ENCODE data around the gene NOXA1. TPM values are rescaled to one million over a fixed set of nuclear protein-coding genes. Genes with fewer than 3 reads are reported as not detected.

Gene NOXA1
- total RNA-seq, 6 donors from 2014 or later: 3.3 to 34.6 (median 11.7) TPM

DNA sequence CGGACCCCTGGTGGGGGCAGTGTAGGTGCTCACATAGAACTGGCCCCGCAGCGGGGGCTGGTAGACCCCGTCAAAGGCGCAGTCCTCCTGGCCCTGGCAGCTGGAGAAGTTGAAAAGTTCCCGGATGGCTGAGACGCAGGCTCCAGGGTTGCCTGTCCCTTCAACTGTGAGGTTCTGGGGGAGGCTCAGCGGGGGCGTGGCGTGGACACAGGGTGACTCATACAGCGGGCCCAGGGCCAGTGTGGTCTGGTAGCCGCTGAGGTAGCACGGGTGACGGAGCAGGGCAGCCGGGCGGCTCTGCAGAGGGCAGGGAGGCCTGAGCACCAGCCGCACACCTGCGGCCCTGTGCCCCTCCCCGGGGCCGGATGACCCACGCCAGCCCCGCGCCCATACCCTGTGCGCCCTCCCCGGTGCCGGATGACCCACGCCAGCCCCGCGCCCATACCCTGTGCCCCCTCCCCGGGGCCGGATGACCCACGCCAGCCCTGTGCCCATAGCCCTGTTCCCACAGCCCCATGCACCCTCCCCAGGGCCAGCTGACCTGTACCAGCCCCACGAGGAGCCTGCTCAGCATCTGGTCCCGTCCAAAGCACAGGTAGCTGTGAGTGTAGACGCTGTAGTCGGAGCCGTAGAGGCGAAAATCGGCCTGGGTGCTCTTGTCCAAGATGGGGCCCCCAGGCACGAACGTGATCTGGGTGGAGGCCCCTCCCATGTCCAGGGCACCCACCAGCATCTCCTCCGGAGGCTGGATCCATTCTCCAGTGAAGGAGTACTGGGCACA lies 13.0 kb downstream of the NOXA1 start:
- no peak for TF ChIP-seq POLR2A (IDR thresholded peaks at IDR 0.05)
- no peak for TF ChIP-seq EP300 (IDR thresholded peaks at IDR 0.05)
- Histone ChIP-seq H3K9me3 (no peaks in the 10 kb centered on the region), H3K27ac (no peak overlapping the region), H3K36me3 (no peaks in the 10 kb centered on the region), H3K4me1 (peaks cover 0 to 9% (median 4%) of the 10 kb centered on the region in 4 donors), H3K4me3 (no peak overlapping the region), H3K27me3 (peaks cover 0 to under 1% (median under 1%) of the 10 kb centered on the region in 4 donors)
- WGBS, 2 donors: 70 to 85% methylated on average over 23 to 31 of the region's 42 CpGs
- peak; percentile 83 to 86 for ATAC-seq (ENCODE audit: low FRiP score in 2 of 2)
- peak; percentile 90 for DNase-seq

DNA sequence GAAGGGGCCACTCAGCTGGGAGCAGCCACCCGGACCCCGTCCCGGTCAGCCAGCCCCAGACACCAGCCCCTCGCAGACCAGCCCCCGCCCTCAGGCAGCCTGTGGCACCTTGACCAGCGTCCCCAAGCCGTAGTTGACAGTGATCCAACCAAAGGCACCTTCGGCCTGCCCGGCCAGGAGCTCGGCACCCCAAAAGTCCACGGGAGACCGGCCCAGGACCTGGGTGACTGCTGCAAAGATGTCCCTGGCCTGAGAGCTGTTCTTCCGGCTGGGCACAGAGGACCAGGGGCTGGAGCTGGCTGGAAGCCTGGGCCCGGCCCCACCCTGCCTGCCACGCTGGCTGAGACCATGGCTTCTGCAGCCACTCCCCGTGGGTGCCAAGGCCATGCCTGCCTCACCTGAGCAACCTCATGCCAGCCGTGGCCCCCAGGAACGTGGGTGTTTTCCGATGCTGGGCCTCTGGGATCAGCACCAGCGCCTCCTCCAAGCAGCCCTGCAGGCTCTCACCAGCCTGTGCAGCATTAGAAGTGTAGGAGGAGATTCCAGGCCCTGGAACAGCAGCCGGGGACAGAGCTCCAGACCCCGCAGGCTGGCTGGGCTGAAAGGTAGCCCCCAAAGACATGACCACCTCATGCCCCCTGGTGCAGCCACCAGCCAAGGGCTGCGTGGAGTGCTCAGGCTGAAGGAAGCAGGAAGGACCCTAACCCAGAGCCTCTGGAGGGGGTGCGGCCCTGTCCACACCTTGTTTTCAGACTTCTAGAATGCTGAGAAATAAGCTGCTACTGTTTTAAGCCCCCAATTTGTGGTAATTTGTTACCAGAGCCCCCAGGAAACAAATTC lies 13.8 kb downstream of the NOXA1 start:
- Histone ChIP-seq H3K27me3 (peaks cover 0 to 8% (median 2%) of the 10 kb centered on the region in 4 donors), H3K9me3 (no peaks in the 10 kb centered on the region), H3K4me3 (no peak overlapping the region), H3K36me3 (no peaks in the 10 kb centered on the region), H3K4me1 (peaks cover 4 to 16% (median 12%) of the 10 kb centered on the region in 4 donors), H3K27ac (no peak overlapping the region)
- ATAC-seq (ENCODE audit: low FRiP score in 2 of 2) (no peak), DNase-seq (peak in 1 of 2 donors; percentile 78)
- WGBS, 2 donors: 68 to 78% methylated on average over 7 to 12 of the region's 24 CpGs
- TF ChIP-seq, protein P1, sequence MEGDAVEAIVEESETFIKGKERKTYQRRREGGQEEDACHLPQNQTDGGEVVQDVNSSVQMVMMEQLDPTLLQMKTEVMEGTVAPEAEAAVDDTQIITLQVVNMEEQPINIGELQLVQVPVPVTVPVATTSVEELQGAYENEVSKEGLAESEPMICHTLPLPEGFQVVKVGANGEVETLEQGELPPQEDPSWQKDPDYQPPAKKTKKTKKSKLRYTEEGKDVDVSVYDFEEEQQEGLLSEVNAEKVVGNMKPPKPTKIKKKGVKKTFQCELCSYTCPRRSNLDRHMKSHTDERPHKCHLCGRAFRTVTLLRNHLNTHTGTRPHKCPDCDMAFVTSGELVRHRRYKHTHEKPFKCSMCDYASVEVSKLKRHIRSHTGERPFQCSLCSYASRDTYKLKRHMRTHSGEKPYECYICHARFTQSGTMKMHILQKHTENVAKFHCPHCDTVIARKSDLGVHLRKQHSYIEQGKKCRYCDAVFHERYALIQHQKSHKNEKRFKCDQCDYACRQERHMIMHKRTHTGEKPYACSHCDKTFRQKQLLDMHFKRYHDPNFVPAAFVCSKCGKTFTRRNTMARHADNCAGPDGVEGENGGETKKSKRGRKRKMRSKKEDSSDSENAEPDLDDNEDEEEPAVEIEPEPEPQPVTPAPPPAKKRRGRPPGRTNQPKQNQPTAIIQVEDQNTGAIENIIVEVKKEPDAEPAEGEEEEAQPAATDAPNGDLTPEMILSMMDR (IDR thresholded peaks at IDR 0.05): no peak
- no peak for TF ChIP-seq EP300 (IDR thresholded peaks at IDR 0.05)
- TF ChIP-seq POLR2A (IDR thresholded peaks at IDR 0.05): no peak
- no peak for TF ChIP-seq POLR2AphosphoS5 (IDR thresholded peaks at IDR 0.05)

DNA sequence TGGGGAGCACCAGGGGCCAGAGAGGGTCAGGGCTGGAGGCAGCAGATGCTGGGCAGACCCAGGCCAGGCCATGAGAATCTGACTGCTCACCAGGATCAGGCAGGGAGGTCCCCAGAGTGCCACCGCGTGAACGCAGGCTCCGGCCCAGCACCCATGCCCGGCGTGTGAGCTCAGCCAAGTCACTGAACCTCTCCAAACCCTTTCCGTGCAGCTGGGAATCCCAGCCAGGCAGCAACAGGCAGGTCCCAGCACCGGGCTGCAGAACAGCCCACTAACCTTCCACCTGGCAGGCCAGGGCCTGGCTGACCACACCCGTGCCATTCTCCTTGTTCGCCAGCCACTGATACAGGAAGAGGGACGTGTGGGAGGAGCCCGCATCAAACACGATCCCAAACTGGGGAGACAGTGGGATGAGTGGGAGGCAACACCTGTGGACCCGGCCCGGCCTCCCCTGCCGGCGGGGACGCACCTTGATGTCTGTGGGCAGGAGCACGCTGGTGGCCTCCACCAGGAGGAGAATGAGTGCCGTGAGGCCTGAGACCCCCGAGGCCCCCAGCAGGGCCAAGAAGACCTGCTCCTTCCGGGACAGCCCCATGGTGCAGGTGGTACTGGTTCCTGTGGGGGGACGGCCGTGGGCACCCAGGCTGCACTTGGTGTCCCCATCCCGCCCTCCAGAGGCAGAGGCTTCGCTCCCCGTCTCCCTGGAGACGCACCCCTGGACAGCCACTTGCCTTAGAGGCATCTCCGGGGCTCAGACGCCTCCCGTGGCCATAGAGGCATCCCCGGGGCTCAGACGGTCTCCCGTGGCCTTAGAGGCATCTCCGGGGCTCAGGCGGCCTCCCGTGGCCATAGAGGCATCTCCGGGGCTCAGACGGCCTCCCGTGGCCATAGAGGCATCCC lies 14.7 kb downstream of the NOXA1 start:
- no peak for TF ChIP-seq EP300 (IDR thresholded peaks at IDR 0.05)
- TF ChIP-seq, protein P1 (IDR thresholded peaks at IDR 0.05): no peak
- TF ChIP-seq POLR2AphosphoS5 (IDR thresholded peaks at IDR 0.05): no peak
- no peak for TF ChIP-seq POLR2A (IDR thresholded peaks at IDR 0.05)
- peaks cover 4 to 16% (median 12%) of the 10 kb centered on the region in 4 donors for H3K4me1 ChIP-seq
- H3K4me3 ChIP-seq: no peak overlapping the region
- 87 to 91% methylated on average over 9 to 19 of the region's 40 CpGs for WGBS, 2 donors
- no peak overlapping the region for H3K27ac ChIP-seq
- H3K27me3 ChIP-seq: peaks cover 0 to 8% (median 2%) of the 10 kb centered on the region in 4 donors
- DNase-seq (peak in 1 of 2 donors; percentile 76), ATAC-seq (ENCODE audit: low FRiP score in 2 of 2) (no peak)
- no peaks in the 10 kb centered on the region for H3K36me3 ChIP-seq
- no peaks in the 10 kb centered on the region for H3K9me3 ChIP-seq

DNA sequence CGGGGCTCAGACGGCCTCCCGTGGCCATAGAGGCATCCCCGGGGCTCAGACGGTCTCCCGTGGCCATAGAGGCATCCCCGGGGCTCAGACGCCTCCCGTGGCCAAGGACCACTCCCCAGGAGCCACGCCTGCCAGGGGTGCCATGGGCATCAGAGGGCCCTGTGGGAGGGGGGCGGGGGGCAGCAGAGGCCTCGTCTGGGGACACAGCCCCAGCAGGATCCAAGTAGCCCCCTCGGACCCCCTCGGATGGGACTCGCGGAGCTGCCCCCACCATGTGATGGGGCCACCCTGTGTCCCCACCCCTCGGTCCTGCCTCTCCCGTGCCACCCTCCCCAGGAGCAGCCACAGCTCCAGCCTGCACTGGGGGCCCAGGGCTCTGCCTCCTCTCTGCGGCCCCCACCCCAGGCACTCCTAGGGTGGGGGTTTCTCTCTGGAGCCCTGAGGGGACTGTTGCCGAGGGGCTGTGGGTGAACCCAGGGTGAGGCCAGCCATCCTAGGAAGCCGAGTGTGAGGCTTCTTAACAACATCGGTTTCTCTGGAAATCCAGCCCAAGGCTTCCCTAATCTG lies 15.5 kb downstream of the NOXA1 start:
- TF ChIP-seq, protein P1 (IDR thresholded peaks at IDR 0.05): no peak
- no peak for TF ChIP-seq POLR2A (IDR thresholded peaks at IDR 0.05)
- no peak for TF ChIP-seq POLR2AphosphoS5 (IDR thresholded peaks at IDR 0.05)
- TF ChIP-seq EP300 (IDR thresholded peaks at IDR 0.05): no peak
- Histone ChIP-seq H3K9me3 (no peaks in the 10 kb centered on the region), H3K36me3 (no peaks in the 10 kb centered on the region), H3K4me3 (no peak overlapping the region), H3K27me3 (peaks cover 0 to 8% (median 2%) of the 10 kb centered on the region in 4 donors), H3K27ac (no peak overlapping the region), H3K4me1 (peaks cover 4 to 16% (median 12%) of the 10 kb centered on the region in 4 donors)
- 86% methylated on average over 11 of the region's 22 CpGs; no CpG with 5 or more reads in 1 of the 2 donors for WGBS, 2 donors
- DNase-seq: peak in 1 of 2 donors; percentile 61
- ATAC-seq (ENCODE audit: low FRiP score in 2 of 2): no peak
